Hepatic stellate cell (primary cell): Measurements from ENCODE around the gene KIF1A.

Experiments used
- DNase-seq: peaks from one replicate; pipeline ENCODE4 v3.0.0; 2011; ENCODE audit warnings: low spot score

The KIF1A gene

DNA sequence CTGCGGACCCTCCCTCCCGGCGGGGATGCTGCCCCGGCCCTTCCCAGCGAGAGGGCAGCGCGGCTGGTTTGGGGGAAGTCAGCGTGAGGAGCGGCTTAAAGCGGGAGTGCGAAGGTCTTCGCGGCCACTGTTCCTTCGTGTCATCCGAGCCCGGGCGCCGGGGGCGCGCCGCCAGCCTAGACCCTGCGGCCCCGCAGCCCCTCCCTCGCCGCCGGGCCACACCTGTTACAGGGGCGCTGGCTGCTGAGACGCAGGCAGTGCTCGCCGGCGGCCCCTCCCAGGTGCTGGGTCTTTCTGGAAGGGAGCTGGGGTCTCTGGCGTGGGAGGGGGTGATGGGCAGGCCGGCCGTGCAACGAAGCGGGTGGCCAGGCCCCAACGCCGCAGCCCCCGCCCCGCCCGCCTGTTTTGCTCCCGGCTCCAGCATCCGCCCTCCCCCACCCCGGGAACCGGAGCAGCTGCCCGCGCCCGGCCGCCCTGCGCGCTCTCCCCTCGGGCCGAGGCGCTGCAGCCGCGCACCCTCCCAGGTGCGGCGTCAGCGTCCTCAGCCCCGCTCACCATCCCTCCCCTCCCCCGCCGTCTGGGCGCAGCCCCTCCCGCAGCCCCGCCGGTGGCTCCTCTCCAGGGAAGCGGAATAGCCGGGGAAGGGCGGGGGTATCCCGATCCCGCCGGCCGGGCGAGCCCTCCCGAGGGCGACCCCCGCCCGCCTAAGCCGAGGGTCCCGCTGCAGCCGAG, 727 bp downstream of the KIF1A start:
- no peak for DNase-seq

DNA sequence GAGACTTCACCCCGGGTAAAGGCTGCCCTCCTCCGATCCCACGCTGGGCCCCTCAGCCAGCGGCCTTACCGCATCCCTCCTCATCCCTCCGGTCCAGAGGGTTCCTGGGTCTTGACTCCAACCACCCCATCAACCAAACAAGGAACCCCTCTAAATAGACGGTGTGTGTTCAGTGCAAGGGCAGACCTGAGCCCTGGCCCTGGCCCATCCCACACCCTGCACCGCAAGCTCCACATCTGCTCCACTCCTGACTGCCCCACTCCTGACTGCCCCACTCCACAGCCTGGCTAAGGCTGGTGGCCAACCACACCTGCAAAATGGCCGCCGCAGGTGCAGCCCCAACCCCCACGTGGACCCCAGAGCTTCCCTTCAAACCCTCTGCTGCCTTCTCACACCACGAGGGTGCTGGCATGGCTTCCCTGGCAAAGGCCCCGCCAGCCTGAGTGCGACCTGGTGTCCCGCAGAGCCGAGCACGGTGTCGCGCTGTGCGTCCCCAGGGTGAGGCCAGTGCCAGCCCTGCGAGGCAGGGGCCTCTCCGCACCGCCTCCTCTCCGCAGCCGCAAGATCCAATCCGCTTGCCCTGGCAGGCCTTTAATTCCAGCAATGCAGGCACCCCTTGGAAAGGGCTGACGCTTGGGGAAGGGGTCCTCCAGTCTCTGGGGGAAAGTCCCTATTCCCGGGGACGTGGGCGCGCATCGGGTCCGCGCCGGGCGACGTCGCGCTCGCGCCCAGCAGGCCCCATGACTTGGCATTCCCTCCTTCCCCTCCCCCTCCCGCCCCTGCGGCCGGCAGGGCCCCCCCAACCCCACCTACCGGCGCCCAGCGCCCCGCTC, 1.5 kb downstream of the KIF1A start:
- no peak for DNase-seq

DNA sequence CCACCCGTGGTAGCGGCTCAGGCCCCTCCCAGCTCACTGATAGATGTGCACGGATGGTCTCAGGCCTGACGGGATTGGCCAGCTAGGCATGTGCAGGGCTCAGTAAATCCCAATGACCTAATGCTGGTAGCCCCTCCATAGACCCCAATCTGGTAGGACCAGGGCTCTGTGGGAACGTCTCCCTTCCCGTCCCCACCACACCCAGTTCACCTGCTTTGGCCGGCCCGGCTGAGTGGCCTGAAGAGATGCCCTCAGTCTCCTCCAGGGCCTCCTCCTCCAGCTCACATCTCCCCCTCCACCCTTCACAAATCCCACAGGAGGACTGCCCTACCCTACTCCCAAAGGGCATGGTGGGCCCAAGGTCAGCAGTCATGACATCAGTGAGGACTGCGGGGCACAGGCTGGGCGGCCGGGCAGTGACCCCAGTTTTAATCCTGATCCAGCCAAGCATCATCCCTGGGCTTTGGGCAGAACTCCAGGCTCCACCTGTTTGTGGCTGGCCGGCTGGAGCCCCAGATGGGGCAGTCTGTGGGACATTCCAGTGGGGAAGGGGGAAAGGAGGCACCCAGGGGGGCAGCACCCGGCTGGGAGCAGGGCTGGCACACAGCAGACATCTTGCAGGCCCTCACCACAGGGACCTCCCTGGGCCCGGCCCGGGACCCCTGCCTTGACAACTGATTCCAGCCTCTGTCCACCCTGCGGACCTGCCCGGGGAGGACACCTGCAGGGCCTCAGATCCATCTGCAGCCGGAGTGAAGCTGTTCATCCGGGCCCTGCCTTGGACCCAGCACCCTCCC, 2.3 kb downstream of the KIF1A start:
- DNase-seq, result no peak

DNA sequence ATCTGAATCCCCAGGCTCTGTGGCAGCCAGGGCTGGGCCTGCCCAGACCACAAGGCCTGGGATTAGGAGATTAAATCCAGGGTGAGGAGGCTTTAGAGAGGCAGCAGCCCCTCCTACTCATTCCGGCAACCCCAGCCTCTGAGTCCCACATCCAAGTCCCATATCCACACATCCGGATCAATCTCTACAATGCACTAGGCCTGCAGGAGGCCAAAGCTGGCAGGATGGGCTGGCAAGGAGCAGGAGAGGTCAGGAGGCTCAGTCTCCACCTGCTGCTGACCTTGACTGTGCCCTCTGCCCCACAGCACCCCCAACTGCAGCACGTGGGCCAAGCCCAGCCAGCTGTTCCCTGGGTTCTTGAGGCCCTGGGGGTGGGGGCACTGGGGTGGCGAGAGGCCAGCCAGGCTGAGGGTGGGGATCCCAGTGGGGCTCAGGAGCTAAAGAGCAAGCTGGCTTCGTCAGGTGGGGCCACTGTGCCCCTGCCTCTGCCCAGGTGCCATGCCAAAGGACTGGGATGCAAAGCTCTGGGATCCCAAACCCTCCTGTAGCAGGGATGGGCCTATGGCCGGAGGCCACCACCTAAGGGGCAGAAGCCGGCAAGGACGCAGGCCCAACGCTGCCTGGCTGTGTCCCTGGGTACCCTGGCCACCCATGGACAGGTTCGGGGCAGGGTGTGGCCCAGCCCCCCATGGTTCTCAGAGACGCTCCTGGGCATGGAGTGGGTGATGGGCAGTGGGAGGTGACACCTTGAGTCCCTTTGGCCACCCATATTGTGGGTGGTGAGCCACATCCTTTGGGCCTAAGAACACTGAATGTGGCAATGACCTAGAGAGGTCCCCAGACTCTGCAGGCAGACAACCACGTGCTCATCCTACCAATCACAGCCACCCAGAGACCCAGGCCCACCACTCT, 3.2 kb downstream of the KIF1A start:
- DNase-seq, result no peak

DNA sequence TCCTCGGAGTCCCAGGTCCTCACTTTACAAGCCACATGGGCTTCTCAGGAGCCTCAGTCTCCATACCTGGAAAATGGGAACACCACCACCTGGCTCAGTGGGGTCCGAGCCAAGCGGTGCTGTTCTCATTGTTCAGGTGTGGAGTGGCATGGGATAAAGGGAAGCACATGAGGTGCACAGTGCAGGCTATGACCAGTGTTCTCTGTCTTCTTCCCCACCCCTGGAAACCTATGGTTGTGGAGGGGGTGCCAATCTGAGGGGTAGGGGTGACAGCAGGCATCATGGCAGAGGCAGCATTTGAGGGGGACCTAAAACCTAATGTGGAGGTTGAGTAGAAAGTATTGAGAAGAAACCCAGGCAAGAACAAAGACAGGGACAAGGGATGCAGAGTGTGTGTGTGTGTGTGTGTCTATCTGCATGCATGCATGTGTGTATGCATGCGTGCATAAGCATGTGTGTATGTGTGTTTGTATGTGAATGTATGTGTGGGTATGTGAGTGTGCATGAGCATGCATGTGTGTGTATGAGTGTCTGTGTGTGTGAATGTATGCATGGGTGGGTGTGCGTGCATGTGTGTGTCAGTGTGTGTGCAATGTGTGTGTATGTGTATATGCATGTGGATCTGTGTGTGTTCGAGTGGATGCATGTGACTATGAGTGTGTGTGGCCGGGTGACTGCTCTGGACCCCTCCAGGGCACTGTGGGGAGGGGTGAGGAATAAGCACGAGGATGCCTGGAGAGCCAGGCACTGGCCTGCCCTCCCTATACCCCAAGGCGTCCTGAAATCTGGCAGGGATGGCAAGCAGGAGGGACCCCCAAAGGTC, 4.0 kb downstream of the KIF1A start:
- DNase-seq, result no peak

DNA sequence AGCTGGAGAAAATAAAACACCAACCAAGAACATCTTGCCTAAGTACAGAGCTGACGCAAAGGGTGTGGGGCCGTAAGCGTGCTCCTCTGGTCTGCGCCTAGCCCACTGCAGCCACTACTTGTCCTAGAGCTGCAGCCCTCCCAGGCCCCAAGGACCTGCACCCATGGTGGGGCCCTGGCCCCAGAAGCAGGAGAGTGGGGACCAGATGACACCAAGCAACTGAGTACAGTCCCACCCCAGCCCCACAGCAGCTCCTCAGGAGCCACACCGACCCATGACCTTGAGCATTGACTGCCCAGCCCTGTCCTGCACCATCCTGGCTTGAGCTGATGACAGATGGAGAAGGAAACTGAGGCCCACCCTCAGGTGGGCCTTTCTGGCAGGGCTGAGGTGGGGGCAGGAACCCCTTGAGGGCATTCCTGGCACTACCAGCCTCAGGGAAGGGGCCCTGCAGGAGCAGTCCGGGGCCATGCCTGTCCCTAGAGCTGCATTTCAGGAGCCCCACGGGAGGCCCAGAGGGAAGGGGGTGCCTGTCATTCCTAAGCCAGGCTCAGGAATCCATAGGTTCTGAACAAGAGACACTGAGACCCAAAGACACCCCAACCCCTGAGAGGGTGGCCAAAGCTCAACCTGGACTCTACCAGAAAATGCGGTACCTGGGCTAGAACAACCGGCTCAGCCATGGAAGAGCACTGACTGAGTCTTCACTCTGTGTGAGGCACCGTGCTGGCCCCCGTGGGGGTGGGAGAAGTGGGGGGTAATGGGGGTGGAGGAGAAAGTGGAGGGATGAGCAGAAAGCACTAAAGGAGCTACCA, 4.9 kb downstream of the KIF1A start:
- DNase-seq, result no peak

DNA sequence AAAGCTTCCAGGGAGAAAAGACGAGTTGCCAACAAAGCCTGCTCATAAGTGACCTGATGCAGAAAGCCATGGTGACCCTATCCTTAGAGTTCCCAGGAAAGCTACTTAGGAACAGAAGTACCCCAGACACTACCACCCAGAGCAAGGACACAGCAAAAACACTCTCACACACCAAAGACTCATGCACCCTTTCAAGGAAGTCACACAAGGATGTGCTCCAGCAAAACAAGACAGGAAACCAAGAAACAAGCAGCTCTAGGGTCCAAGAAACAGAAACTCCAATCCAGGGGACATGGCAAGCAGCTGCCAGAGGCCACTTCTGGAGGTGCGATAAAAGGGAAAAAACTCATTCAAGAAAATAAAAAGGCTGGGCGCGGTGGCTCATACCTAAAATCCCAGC, 5.7 kb downstream of the KIF1A start:
- no peak for DNase-seq

DNA sequence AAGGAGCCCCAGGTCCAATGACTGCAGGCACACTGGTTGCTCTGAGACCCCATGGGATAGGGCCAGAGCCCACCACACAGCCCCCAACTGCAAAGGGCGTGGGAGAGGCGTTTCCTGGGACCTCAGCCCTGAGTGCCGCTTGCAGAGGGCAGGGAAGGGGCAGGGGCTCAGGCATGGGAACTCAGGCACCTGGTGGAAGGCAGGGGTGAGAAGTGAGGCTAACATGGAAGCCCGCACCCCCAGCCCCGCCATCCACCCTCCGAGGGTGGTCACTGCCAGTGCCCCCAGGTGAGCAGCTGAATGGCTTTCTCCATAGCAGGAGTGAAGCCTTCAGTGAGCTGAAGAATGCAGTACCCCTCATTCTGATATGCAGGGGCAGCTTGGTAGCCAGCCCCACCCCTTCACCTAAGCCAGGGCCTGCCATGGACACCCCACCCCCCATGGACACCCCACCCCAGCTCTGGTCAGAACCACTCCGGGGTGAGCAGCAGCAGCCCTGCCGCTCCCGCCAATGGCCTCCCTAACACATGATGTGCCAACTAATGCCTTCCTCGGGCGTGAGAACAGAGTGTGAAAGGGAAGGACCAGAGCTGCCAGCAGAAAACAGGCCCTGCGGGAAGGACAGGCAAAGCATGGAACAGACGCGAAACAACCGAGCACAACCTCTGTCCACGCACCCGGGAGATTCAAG, 6.6 kb downstream of the KIF1A start:
- DNase-seq, result no peak

DNA sequence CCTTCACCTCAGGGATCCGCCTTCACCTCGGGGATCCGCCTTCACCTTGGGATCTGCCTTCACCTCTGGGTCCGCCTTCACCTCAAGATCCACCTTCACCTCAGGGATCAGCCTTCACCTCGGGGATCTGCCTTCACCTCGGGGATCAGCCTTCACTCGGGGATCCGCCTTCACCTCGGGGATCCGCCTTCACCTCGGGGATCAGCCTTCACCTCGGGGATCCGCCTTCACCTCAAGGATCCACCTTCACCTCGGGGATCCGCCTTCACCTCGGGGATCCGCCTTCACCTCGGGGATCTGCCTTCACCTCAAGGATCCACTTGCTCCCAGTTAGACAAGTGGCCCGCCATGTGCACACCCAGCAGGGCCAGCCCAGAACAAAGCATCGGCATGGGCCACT, 7.3 kb downstream of the KIF1A start:
- DNase-seq, result no peak

DNA sequence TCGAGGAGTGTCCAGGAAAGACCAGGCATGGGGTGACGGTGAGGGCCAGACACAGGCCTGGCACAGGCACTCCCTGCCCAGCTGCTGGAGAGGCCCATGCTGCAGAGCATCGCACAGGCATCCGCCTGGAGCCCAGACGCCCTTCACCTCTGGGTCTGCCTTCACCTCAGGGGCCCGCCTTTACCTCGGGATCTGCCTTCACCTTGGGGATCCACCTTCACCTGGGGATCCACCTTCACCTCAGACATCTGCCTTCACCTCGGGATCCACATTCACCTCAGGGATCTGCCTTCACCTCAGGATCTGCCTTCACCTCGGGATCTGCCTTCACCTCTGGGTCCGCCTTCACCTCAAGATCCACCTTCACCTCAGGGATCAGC, 7.7 kb downstream of the KIF1A start:
- no peak for DNase-seq

DNA sequence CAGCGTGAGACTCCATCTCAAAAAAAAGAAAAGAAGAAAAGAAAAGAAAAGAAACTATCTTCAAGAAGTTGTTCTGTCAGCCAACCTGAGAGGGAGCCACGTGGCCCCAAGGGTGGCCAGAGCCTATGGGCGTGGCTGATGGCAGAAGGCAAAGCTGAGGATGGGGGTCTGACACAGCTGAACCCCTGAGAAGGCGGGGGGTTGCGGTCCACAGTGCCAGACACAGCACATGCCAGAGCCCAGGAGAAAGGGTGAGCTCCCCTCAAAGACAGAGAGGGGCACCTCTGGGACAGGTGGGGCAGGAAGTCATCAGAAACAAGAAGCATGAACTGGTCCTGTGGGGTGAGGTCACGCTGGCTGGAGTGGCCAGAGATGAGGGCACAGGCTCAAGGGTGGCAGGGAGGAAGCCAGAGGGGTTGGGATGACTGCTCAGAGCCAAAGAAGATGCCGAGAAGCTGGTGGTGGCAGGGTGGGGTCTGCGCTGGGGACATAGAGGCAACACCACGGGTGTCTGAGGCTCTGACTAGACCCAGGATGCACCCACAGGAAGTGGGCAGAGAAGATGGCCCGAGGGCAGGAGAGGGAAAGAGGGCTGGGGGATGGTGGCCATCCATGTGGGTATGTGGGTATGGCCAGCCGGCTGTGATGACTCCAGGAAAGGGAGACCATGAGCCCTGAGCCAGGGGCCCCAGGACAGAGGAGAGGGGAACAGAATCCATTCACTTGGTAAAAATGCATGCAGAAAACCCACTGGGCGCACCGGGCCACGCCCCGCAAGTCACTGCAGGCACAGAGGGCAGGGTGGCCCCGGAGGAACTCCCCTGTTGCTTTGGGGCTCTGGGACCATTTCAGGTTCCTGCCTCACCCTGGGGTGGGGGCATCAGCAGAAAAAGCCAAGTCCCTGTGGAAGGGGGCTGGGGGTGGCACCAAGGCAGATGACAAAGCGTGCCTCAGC, 8.4 kb downstream of the KIF1A start:
- DNase-seq, result no peak

DNA sequence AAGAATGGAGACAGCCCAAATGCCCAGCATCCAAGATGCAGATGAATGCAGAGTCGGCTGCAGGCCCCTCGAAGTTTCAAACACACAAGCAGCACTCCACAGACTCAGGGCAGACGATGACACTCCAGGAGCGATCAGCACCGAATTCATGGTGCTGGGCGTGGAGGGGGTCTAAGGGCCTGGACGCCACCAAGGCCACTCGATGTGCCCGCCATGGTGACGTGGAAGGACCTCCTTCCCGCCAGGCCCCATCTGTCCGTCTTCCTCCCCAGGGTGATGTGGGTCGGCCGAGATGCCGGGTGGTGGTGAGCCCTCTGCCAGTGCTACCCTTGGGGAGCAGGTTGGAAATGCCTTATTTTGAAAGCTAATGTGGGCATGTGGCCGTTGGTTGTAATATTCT, 9.4 kb downstream of the KIF1A start:
- DNase-seq, result no peak

DNA sequence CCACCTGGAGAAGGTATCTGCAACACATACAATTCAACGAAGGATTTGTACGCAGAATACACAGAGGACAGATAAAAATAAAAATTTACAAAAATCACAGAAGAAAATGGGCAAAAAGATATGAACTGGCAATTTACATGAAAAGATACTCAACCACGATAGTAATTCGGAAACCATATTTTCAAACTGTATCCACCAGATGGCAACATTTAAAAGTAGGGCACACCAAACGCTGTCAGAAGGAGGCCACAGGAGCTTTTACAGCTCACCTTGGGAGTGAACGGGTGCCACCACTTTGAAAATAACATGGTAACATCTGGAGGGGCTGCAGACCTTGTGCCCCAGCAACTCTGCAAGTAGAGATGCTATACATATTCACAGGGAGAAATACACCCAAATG, 9.8 kb downstream of the KIF1A start:
- DNase-seq, result no peak

DNA sequence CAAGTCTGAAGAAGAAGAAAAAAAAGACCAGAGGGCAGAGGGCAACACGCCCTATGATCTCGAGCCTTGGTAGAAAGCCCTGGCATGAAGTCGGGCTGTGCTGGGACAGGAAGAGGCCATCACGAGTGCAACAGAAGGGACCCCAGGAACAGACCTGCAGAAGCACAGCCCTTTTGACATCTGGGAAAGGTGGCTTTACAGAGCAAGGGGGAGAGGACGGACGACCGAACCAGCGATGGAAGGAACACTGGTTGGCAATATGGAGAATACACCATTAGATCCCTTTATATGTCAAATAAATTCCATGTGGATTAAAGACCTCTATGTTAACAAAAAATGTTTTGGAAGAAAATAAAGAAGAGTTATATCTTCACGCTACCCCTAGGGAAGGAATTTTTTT, 10.7 kb downstream of the KIF1A start:
- DNase-seq, result no peak

DNA sequence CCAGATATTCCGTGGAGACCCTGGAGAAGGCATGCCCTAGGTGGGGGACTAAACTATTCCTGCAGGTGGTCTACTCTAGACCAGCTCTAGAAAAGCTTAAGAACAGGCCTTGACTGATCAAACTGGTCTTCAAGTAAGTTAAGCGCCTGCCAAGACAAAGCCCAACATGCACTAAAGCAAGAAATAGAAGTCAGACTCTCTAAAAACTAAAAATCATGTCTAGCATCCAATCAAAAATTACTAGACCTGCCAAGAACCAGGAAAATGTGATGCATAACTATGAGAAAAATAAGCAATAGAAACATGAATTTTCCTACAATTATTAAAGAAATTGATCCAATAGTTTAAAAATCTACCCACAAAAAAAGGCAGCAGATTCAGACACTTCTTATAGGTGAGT, 13.6 kb downstream of the KIF1A start:
- DNase-seq, result no peak

DNA sequence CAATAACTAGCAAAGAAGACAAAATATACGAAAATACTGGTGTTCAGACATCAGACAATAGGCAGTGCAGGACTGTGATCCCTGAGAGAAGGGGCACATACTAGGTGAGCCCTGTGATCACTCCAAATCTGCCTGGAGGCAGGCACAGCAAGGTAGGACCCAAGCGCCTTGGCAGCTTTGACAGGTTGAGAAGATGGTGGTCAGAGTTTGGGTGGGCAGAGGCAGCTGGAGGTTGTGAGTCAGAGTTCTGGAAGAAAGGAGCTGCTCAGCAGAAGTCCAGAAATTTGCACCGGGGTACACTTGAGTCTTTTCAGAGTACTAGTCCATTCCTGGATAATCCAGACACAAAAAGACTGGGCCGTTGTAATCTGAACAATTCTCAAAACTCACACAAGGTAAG, 14.0 kb downstream of the KIF1A start:
- no peak for DNase-seq

DNA sequence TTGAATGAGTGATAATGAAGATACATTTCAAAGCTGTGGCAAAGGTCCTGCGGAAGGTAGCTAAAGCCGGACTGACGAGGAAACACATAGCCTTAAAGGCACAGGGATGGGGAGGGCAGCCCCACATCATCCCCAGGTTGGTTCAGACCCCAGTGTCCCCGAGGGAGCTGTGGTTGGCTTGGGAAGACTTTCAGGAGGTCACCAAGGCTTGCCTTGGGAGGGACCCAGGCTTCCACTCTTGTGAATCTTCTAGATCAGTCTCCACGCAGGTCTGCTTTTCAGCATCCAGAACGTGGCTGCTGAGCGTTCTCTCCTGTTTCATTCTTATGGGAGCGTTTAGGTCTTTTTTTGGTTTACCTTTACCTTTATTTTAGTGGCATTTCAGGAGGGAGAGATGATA, 16.8 kb downstream of the KIF1A start:
- DNase-seq, result no peak
